Measurements from ENCODE around the gene CHD6. TPM values are rescaled to one million over a fixed set of nuclear protein-coding genes. Genes with fewer than 3 reads are reported as not detected.

CHD6 gene
- total and polyA plus RNA-seq, 2 of the 13 experiments (the other 11 are each of a cell fraction or from before 2014, with no cell fraction given): 14.4 to 52.0 TPM

GRCh38 chr20:41546535-41546934 is 71.6 kb downstream of the CHD6 start:
- Histone ChIP-seq H3K9me3 (ENCODE audit: low read length) (no peaks in the 10 kb centered on the region), H4K20me1 (ENCODE audit: insufficient read depth, low read length) (peaks cover 15% of the 10 kb centered on the region), H3K4me3 (replicated peaks in 1 of 3; ENCODE audit: insufficient read depth in 1 of 3, low read depth in 2 of 3, low read length in 3 of 3) (no peak overlapping the region), H2AFZ (ENCODE audit: low read length) (no peak overlapping the region), H3K9ac (ENCODE audit: insufficient read depth, low read depth, low read length) (no peak overlapping the region), H3K36me3 (replicated peaks in 1 of 2; ENCODE audit: control insufficient read depth in 1 of 2, insufficient read depth in 2 of 2, low read length in 2 of 2) (peaks cover 2 to 3% of the 10 kb centered on the region in 2 experiments; a peak in 1 of 5 replicates), H3K4me1 (ENCODE audit: insufficient read depth, low read length) (peaks cover 33% of the 10 kb centered on the region), H3K27ac (ENCODE audit: extremely low read length, insufficient read depth, low read length) (no peak overlapping the region), H3K79me2 (ENCODE audit: insufficient read depth, low read length) (peaks cover 67% of the 10 kb centered on the region), H3K4me2 (ENCODE audit: low read depth, low read length) (no peak overlapping the region), H3K27me3 (ENCODE audit: control insufficient read depth in 1 of 2, insufficient read depth in 2 of 2, low read length in 2 of 2) (no peaks in the 10 kb centered on the region)
- WGBS (ENCODE audit: low lambda C conversion rate): 94% methylated on average over 4 of the region's 4 CpGs
- ATAC-seq (no peak), FAIRE-seq (no peak), DNase-seq (ENCODE audit: low spot score) (no peak)
- POLR2A ChIA-PET: no interaction called here
- TF ChIP-seq NFE2L2 (IDR thresholded peaks at IDR 0.05; ENCODE audit: low read length) (peak; percentile 51; the same call in 1 of the 2 replicates), NFIB (CRISPR knock-in tag; IDR thresholded peaks at IDR 0.05; ENCODE audit: borderline replicate concordance) (no peak)
- in situ Hi-C loops (cut with HindIII; ENCODE audit: extremely low pct_ligation_motif_present, low pct_unique_long_range_greater_than_20kb) (no loop called here), intact Hi-C loops (cut with micrococcal nuclease; ENCODE audit: unreplicated experiment) (no loop called here)
- no TSS peak for BruUV-seq (replicated peaks)
- CTCF ChIA-PET (ENCODE audit: low intra/inter-chr PET ratio, low total read pairs): no interaction called here

- Histone ChIP-seq H3K4me1 (ENCODE audit: insufficient read depth, low read length) (peaks cover 54% of the 10 kb centered on the region), H3K27ac (ENCODE audit: extremely low read length, insufficient read depth, low read length) (no peak overlapping the region), H3K27me3 (ENCODE audit: control insufficient read depth in 1 of 2, insufficient read depth in 2 of 2, low read length in 2 of 2) (no peaks in the 10 kb centered on the region), H3K36me3 (replicated peaks in 1 of 2; ENCODE audit: control insufficient read depth in 1 of 2, insufficient read depth in 2 of 2, low read length in 2 of 2) (no peaks in the 10 kb centered on the region; a peak in 1 of 5 replicates), H3K9me3 (ENCODE audit: low read length) (no peaks in the 10 kb centered on the region), H3K4me2 (ENCODE audit: low read depth, low read length) (no peak overlapping the region), H3K9ac (ENCODE audit: insufficient read depth, low read depth, low read length) (no peak overlapping the region), H4K20me1 (ENCODE audit: insufficient read depth, low read length) (peaks cover 9% of the 10 kb centered on the region), H2AFZ (ENCODE audit: low read length) (no peak overlapping the region), H3K79me2 (ENCODE audit: insufficient read depth, low read length) (peaks cover 66% of the 10 kb centered on the region), H3K4me3 (replicated peaks in 1 of 3; ENCODE audit: insufficient read depth in 1 of 3, low read depth in 2 of 3, low read length in 3 of 3) (no peak overlapping the region)
- FAIRE-seq (no peak), DNase-seq (ENCODE audit: low spot score) (no peak), ATAC-seq (no peak)
- BruUV-seq (replicated peaks): no TSS peak
- ChIA-PET CTCF (ENCODE audit: low intra/inter-chr PET ratio, low total read pairs) (no interaction called here), POLR2A (no interaction called here)
- intact Hi-C loops (cut with micrococcal nuclease; ENCODE audit: unreplicated experiment): no loop called here
- in situ Hi-C loops (cut with HindIII; ENCODE audit: extremely low pct_ligation_motif_present, low pct_unique_long_range_greater_than_20kb): no loop called here
- 96% methylated on average over 1 of the region's 1 CpG for WGBS (ENCODE audit: low lambda C conversion rate)
- TF ChIP-seq ZNF891 (CRISPR knock-in tag; IDR thresholded peaks at IDR 0.05): no peak
- TF ChIP-seq ZNF503 (CRISPR knock-in tag; IDR thresholded peaks at IDR 0.05): no peak
- no peak for TF ChIP-seq JUN (CRISPR knock-in tag; IDR thresholded peaks at IDR 0.05)
- TF ChIP-seq ZNF660 (CRISPR knock-in tag; IDR thresholded peaks at IDR 0.05; ENCODE audit: borderline replicate concordance, low read depth): no peak
- no peak for TF ChIP-seq PCBP2 (optimal IDR thresholded peaks at IDR 0.05; ENCODE audit: low read depth, low read length, poor library complexity, severe bottlenecking)
- TF ChIP-seq ZSCAN21 (CRISPR knock-in tag; IDR thresholded peaks at IDR 0.05; ENCODE audit: borderline replicate concordance): no peak
- no peak for TF ChIP-seq NFYC (CRISPR knock-in tag; IDR thresholded peaks at IDR 0.05)
- TF ChIP-seq ZNF639 (CRISPR knock-in tag; conservative IDR thresholded peaks at IDR 0.05): no peak
- no peak for TF ChIP-seq DBP (CRISPR knock-in tag; IDR thresholded peaks at IDR 0.05; ENCODE audit: not compliant biosample characterization)
- TF ChIP-seq ZBTB26 (CRISPR knock-in tag; IDR thresholded peaks at IDR 0.05; ENCODE audit: borderline replicate concordance): no peak
- TF ChIP-seq NR2F6 (IDR thresholded peaks at IDR 0.05): no peak
- TF ChIP-seq NR2F6 (CRISPR knock-in tag; IDR thresholded peaks at IDR 0.05): no peak
- TF ChIP-seq ZNF792 (CRISPR knock-in tag; IDR thresholded peaks at IDR 0.05): no peak
- no peak for TF ChIP-seq HIVEP1 (CRISPR knock-in tag; IDR thresholded peaks at IDR 0.05)
These were observed 73.7 kb downstream of the CHD6 start for GRCh38 chr20:41544472-41544871.

All from HepG2 (cell line).